ENCODE measurements around the gene PTCSC3.

DNA sequence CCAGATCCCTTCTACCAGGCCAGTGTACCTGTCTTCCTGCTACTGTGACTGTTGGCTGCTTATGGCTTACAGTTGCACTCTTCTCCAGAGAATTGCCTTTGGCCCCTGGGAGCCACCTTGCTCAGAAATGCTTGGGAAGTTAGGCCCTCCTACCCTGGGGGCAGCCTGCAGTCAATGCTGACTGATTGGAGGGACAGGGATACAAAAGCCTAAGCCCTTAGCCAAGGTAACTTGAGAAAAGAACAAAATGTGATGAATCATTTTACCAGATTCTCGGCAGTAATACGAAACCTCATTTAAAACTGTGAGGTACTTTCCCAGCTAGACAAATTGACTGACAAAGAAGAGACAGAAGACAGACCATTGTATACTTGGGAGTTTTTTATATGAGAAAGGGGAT is 47.3 kb downstream of the PTCSC3 start:
- TF ChIP-seq POLR2A (IDR thresholded peaks at IDR 0.05) (no peak), EP300 (IDR thresholded peaks at IDR 0.05) (no peak), POLR2AphosphoS5 (IDR thresholded peaks at IDR 0.05) (no peak)
- TF ChIP-seq, protein P1, sequence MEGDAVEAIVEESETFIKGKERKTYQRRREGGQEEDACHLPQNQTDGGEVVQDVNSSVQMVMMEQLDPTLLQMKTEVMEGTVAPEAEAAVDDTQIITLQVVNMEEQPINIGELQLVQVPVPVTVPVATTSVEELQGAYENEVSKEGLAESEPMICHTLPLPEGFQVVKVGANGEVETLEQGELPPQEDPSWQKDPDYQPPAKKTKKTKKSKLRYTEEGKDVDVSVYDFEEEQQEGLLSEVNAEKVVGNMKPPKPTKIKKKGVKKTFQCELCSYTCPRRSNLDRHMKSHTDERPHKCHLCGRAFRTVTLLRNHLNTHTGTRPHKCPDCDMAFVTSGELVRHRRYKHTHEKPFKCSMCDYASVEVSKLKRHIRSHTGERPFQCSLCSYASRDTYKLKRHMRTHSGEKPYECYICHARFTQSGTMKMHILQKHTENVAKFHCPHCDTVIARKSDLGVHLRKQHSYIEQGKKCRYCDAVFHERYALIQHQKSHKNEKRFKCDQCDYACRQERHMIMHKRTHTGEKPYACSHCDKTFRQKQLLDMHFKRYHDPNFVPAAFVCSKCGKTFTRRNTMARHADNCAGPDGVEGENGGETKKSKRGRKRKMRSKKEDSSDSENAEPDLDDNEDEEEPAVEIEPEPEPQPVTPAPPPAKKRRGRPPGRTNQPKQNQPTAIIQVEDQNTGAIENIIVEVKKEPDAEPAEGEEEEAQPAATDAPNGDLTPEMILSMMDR (IDR thresholded peaks at IDR 0.05): no peak
